Panc1 (cell line): ENCODE data around the gene ONECUT3. TPM values are rescaled to one million over a fixed set of nuclear protein-coding genes. Genes with fewer than 3 reads are reported as not detected.
"Not testable (repeated sequence)": the region's sequence is repeated elsewhere in the genome, so short reads cannot be mapped to it uniquely, and the experiment has no call there.

Source experiments
- ATAC-seq: fragments of 200-7000 bp; cut with Tn5 transposase; 2 replicates; pipeline ENCODE4 v1.9.1; 2020; ENCODE audit warnings: mild to moderate bottlenecking, moderate library complexity
- BruUV-seq: library from RNA; stranded (reverse); fragments of 400-500 nt; replicated peaks from 2 replicates; lab custom pipeline; 2021; lab: Mats Ljungman, UMichigan
- CTCF ChIA-PET: fragments of 300-600 bp; sonication (Branson Sonifier 250); formaldehyde crosslinking; loops from one replicate; lab custom pipeline; 2022; ENCODE audit warnings: antibody characterized with exemption; lab: Charles Lee
- POLR2A ChIA-PET: fragments of 300-600 bp; sonication (Branson Sonifier 250); formaldehyde crosslinking; loops from one replicate; lab custom pipeline; 2022; ENCODE audit warnings: antibody characterized with exemption; lab: Charles Lee
- DNase-seq: peaks from one replicate; pipeline ENCODE4 v3.0.0-alpha.2; 2010; ENCODE audit warnings: low read depth, low spot score
- H3K27ac ChIP-seq: 2 replicates; pipeline ENCODE4 v1.5.1; 2011; ENCODE audit warnings: mild to moderate bottlenecking, low read length, inconsistent platforms
- H3K27me3 ChIP-seq: fragments of 200-500 bp; sonication (Bioruptor generic); 2 replicates; pipeline ENCODE4 v1.6.0; 2014; ENCODE audit warnings: low read length, inconsistent platforms; ENCODE audit not compliant: control insufficient read depth, insufficient read depth
- H3K36me3 ChIP-seq: fragments of 200-500 bp; sonication (Bioruptor generic); 2 replicates; pipeline ENCODE4 v1.5.1; 2014; ENCODE audit warnings: inconsistent platforms, mild to moderate bottlenecking, low read length, moderate library complexity; ENCODE audit not compliant: control insufficient read depth, insufficient read depth
- H3K4me1 ChIP-seq: 2 replicates; pipeline ENCODE4 v1.5.1; 2011; ENCODE audit warnings: inconsistent platforms, mild to moderate bottlenecking, low read length, moderate library complexity; ENCODE audit not compliant: control insufficient read depth, insufficient read depth
- H3K4me3 ChIP-seq, 2 experiments: 2 replicates each; pipeline ENCODE4 v1.5.1; 2011 to 2012; ENCODE audit warnings: low read depth in 2 of 2, low read length in 2 of 2, mild to moderate bottlenecking in 2 of 2, inconsistent platforms in 1 of 2, moderate library complexity in 1 of 2
- H3K9me3 ChIP-seq: fragments of 200-500 bp; sonication (Bioruptor generic); 2 replicates; pipeline ENCODE4 v1.5.1; 2014; ENCODE audit warnings: low read depth, mild to moderate bottlenecking, inconsistent platforms, low read length, moderate library complexity; ENCODE audit not compliant: control insufficient read depth, insufficient read depth
- POLR2AphosphoS5 ChIP-seq: IDR thresholded peaks from 2 replicates; pipeline ENCODE4 v1.6.1; 2012; ENCODE audit warnings: mild to moderate bottlenecking, low read depth, low read length, moderate library complexity
- SIN3A ChIP-seq: IDR thresholded peaks from 2 replicates; pipeline ENCODE4 v1.6.1; 2012; ENCODE audit warnings: low read depth, mild to moderate bottlenecking, low read length, moderate library complexity, borderline replicate concordance; ENCODE audit not compliant: insufficient read depth
- TCF7L2 ChIP-seq: IDR thresholded peaks from 2 replicates; pipeline ENCODE4 v1.6.1; 2011; ENCODE audit warnings: mild to moderate bottlenecking, low read depth, low read length, inconsistent platforms
- in situ Hi-C: cut with HindIII; loops from 2 replicates; pipeline ENCODE4 v1.10.0; 2016; ENCODE audit warnings: low sequenced_read_pairs, low pct_unique_long_range_greater_than_20kb
- intact Hi-C: fragments of 100-400 bp; cut with micrococcal nuclease; formaldehyde crosslinking; loops from one replicate; pipeline ENCODE4 v1.10.0; 2022; ENCODE audit not compliant: unreplicated experiment
- total RNA-seq: library from RNA; stranded (reverse); gene quantifications from one replicate; pipeline ENCODE4 v1.2.1, GENCODE V29; 2021; ENCODE audit not compliant: unreplicated experiment
- TF ChIP-seq, protein P1 (sequence below), 2 experiments: IDR thresholded peaks; 2 replicates each; pipeline ENCODE4 v1.6.1; 2011 to 2012; ENCODE audit warnings: low read depth in 2 of 2, control low read depth in 1 of 2, low read length in 1 of 2, mild to moderate bottlenecking in 1 of 2, moderate library complexity in 1 of 2; ENCODE audit not compliant: insufficient read depth in 1 of 2
- TF ChIP-seq, protein P2 (sequence below): fragments of 450-650 bp; IDR thresholded peaks from 2 replicates; pipeline ENCODE4 v1.5.1; 2017; ENCODE audit warnings: mild to moderate bottlenecking

The ONECUT3 gene
- total RNA-seq, 1 experiment from 2014 or later, result 16.5 TPM

DNA sequence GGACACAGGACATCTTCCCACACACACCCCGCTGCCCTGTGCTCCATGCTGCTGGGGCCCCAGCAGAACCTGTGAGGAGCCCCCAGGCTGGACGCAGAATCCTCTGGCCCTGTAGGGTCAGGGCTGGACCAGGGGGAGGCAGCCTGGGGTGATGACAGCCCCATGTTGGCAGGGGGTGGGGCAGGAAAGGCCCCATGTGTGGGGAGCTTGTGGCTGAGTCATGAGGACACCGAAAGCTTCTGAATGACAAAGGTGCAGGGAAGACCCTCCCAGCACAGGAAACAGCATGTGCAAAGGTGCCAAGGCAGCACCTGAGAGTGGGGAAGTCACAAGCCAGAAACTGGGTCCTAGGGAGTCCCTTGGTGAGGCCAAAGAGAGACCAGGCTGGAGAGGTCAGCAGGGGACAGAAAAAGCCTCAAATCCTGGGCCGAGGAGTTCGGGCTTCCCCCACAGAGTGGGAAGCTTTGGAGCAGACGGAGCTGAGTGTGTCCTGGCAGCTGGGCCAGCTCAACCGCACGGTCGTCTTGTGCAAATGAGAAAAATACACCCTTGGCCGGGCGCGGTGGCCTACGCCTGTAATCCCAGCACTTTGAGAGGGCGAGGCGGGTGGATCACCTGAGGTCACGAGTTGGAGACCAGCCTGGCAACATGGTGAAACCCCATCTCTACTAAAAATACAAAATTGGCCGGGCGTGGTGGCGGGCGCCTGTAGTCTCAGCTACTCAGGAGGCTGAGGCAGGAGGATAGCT, 41.3 kb downstream of the ONECUT3 start:
- no peak overlapping the region for H3K4me3 ChIP-seq
- H3K27ac ChIP-seq, result no peak overlapping the region
- TF ChIP-seq POLR2AphosphoS5 (no peak), TCF7L2 (no peak), SIN3A (no peak)
- TF ChIP-seq, protein P1, sequence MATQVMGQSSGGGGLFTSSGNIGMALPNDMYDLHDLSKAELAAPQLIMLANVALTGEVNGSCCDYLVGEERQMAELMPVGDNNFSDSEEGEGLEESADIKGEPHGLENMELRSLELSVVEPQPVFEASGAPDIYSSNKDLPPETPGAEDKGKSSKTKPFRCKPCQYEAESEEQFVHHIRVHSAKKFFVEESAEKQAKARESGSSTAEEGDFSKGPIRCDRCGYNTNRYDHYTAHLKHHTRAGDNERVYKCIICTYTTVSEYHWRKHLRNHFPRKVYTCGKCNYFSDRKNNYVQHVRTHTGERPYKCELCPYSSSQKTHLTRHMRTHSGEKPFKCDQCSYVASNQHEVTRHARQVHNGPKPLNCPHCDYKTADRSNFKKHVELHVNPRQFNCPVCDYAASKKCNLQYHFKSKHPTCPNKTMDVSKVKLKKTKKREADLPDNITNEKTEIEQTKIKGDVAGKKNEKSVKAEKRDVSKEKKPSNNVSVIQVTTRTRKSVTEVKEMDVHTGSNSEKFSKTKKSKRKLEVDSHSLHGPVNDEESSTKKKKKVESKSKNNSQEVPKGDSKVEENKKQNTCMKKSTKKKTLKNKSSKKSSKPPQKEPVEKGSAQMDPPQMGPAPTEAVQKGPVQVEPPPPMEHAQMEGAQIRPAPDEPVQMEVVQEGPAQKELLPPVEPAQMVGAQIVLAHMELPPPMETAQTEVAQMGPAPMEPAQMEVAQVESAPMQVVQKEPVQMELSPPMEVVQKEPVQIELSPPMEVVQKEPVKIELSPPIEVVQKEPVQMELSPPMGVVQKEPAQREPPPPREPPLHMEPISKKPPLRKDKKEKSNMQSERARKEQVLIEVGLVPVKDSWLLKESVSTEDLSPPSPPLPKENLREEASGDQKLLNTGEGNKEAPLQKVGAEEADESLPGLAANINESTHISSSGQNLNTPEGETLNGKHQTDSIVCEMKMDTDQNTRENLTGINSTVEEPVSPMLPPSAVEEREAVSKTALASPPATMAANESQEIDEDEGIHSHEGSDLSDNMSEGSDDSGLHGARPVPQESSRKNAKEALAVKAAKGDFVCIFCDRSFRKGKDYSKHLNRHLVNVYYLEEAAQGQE (IDR thresholded peaks at IDR 0.05; ENCODE audit: insufficient read depth in 1 of 2, low read depth in 2 of 2, low read length in 1 of 2), result no peak
- TF ChIP-seq, protein P2, sequence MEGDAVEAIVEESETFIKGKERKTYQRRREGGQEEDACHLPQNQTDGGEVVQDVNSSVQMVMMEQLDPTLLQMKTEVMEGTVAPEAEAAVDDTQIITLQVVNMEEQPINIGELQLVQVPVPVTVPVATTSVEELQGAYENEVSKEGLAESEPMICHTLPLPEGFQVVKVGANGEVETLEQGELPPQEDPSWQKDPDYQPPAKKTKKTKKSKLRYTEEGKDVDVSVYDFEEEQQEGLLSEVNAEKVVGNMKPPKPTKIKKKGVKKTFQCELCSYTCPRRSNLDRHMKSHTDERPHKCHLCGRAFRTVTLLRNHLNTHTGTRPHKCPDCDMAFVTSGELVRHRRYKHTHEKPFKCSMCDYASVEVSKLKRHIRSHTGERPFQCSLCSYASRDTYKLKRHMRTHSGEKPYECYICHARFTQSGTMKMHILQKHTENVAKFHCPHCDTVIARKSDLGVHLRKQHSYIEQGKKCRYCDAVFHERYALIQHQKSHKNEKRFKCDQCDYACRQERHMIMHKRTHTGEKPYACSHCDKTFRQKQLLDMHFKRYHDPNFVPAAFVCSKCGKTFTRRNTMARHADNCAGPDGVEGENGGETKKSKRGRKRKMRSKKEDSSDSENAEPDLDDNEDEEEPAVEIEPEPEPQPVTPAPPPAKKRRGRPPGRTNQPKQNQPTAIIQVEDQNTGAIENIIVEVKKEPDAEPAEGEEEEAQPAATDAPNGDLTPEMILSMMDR, result no peak
- ATAC-seq, result no peak
- H3K36me3 ChIP-seq, result no peaks in the 10 kb centered on the region
- no peaks in the 10 kb centered on the region for H3K9me3 ChIP-seq
- intact Hi-C loops (no loop called here), in situ Hi-C loops (no loop called here)
- ChIA-PET CTCF (interaction anchor here (0.6 to 2.1 kb wide), 3 partner anchors 14 to 246 kb away, joined by 3 to 6 read pairs (median 3); no protein-coding TSS in a partner anchor), POLR2A (no interaction called here)
- no peaks in the 10 kb centered on the region; the same call in none of the 2 replicates for H3K4me1 ChIP-seq
- no TSS peak for BruUV-seq
- DNase-seq, result no peak
- no peaks in the 10 kb centered on the region for H3K27me3 ChIP-seq

DNA sequence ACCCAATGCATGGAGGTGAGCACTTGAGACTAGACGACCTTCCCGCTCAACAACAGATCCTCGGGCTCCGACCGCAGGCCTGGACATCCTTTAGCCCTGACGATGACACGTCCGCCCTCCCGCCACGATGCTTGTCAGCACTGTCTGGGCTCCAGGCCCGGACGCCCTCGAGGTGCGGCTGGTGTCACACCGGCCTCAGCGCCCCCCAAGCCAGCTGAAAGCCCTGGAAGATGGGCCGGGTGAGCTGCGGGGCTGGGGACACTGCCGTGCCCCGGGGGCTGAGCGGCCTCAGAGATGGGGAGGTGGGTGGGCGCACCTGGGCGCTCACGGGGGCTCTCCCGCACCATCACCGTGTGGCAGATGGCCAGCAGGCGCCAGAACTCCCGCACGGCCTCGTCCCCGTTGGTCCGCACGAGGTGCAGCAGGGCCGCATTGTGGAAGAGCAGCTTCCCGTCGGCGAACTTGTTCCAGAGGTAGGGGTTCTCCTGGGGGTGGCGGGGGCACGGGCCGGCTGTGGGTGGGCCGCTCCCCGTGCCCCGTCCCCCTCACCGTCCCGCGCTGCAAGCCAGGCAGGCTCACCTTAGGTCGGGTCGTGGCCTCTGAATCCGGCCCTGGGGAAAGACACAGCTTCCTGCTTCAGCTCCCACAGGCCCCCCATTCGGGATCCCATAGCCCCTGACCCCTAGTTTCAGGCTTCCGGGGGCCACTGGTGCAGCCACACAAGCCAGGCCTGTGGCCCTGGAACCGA, 43.3 kb downstream of the ONECUT3 start:
- no peaks in the 10 kb centered on the region; the same call in none of the 2 replicates for H3K4me1 ChIP-seq
- CTCF ChIA-PET, result interaction anchor here (0.6 to 2.1 kb wide), 2 partner anchors 16 to 36 kb away, joined by 6 read pairs; no protein-coding TSS in a partner anchor
- DNase-seq (no peak), ATAC-seq (peak; percentile 64)
- POLR2A ChIA-PET, result no interaction called here
- intact Hi-C loops, result no loop called here
- no peaks in the 10 kb centered on the region for H3K9me3 ChIP-seq
- TF ChIP-seq TCF7L2 (no peak), POLR2AphosphoS5 (peak; percentile 26; the same call in 1 of the 2 replicates)
- H3K36me3 ChIP-seq, result no peaks in the 10 kb centered on the region
- no peaks in the 10 kb centered on the region for H3K27me3 ChIP-seq
- H3K27ac ChIP-seq, result no peak overlapping the region
- in situ Hi-C loops, result no loop called here
- peak overlapping the region; percentile 23 to 53 for H3K4me3 ChIP-seq
- BruUV-seq, result no TSS peak

DNA sequence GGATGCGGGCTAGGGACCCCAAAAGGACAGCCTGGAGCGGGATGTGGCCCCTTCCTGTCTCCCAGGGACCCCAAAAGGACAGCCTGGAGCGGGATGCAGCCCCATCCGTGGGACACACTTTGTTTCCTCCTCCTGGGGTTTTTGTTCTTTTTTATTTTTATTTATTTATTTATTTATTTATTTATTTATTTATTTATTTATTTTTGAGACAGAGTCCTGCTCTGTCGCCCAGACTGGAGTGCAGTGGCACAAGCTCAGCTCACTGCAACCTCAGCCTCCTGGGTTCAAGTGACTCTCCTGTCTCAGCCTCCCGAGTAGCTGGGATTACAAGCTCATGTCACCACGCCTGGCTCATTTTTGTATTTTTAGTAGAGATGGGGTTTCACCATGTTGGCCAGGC, 44.0 kb downstream of the ONECUT3 start:
- POLR2A ChIA-PET, H3K36me3 ChIP-seq, DNase-seq, H3K27ac ChIP-seq, H3K9me3 ChIP-seq, H3K4me3 ChIP-seq, in situ Hi-C loops, H3K4me1 ChIP-seq, H3K27me3 ChIP-seq, intact Hi-C loops, ATAC-seq, BruUV-seq: not testable (repeated sequence)
- CTCF ChIA-PET, result interaction anchor here (0.7 kb wide), 1 partner anchor 63 kb away, joined by 4 read pairs; no protein-coding TSS in a partner anchor
